Liver (tissue), 9 donors: ENCODE data around the gene OST4. TPM values are rescaled to one million over a fixed set of nuclear protein-coding genes. Genes with fewer than 3 reads are reported as not detected.

Source experiments
- DNase-seq: peaks from one replicate; pipeline ENCODE4 v3.0.0-alpha.2; 2017; ENCODE audit warnings: low spot score
- H3K27ac ChIP-seq, 2 donors: one replicate each; pipeline ENCODE4 v1.7.0; 2013; ENCODE audit warnings: inconsistent platforms in 2 of 2, low read length in 2 of 2, control low read depth in 1 of 2, low read depth in 1 of 2, mild to moderate bottlenecking in 1 of 2
- H3K27me3 ChIP-seq, 4 donors: one replicate each; pipeline versions ENCODE4 v1.6.1 to v1.7.0; 2013; ENCODE audit warnings: low read length in 3 of 4, inconsistent platforms in 1 of 4, mild to moderate bottlenecking in 1 of 4, moderate library complexity in 1 of 4; ENCODE audit not compliant: control insufficient read depth in 4 of 4, insufficient read depth in 4 of 4
- H3K36me3 ChIP-seq, 4 donors: one replicate each; pipeline versions ENCODE4 v1.6.1 to v1.7.0; 2013; ENCODE audit warnings: low read length in 3 of 4, mild to moderate bottlenecking in 3 of 4, low read depth in 1 of 4, moderate library complexity in 1 of 4; ENCODE audit not compliant: control insufficient read depth in 4 of 4, insufficient read depth in 3 of 4
- H3K4me1 ChIP-seq, 4 donors: one replicate each; pipeline versions ENCODE4 v1.6.1 to v1.7.0; 2013; ENCODE audit warnings: low read length in 3 of 4, mild to moderate bottlenecking in 3 of 4, moderate library complexity in 1 of 4; ENCODE audit not compliant: control insufficient read depth in 4 of 4, insufficient read depth in 4 of 4
- H3K4me3 ChIP-seq, 3 donors: one replicate each; pipeline versions ENCODE4 v1.6.1 to v1.7.0; 2013; ENCODE audit warnings: low read length in 3 of 3, control low read depth in 1 of 3, low read depth in 1 of 3, mild to moderate bottlenecking in 1 of 3
- H3K9ac ChIP-seq, 2 donors: one replicate each; pipeline ENCODE4 v1.7.0; 2013; ENCODE audit warnings: low read length in 2 of 2, mild to moderate bottlenecking in 2 of 2, moderate library complexity in 2 of 2, control low read depth in 1 of 2, low read depth in 1 of 2
- H3K9me3 ChIP-seq, 4 donors: one replicate each; pipeline versions ENCODE4 v1.6.1 to v1.7.0; 2013; ENCODE audit warnings: low read length in 3 of 4; ENCODE audit not compliant: control insufficient read depth in 4 of 4
- ATF3 ChIP-seq: IDR thresholded peaks from 2 replicates; pipeline ENCODE4 v1.6.1; 2016; ENCODE audit warnings: antibody characterized with exemption
- EGR1 ChIP-seq, 2 donors: IDR thresholded peaks; 2 replicates each; pipeline ENCODE4 v1.6.1; 2016 to 2018; ENCODE audit warnings: antibody characterized with exemption in 2 of 2, low read depth in 2 of 2
- FOXA1 ChIP-seq: IDR thresholded peaks from 2 replicates; pipeline ENCODE4 v1.6.1; 2016; ENCODE audit warnings: antibody characterized with exemption
- FOXA2 ChIP-seq: IDR thresholded peaks from 2 replicates; pipeline ENCODE4 v1.6.1; 2016; ENCODE audit warnings: antibody characterized with exemption
- GABPA ChIP-seq, 2 donors: IDR thresholded peaks in 1 of 2; conservative IDR thresholded peaks in 1 of 2; 2 replicates each; pipeline ENCODE4 v1.6.1; 2016; ENCODE audit warnings: antibody characterized with exemption in 2 of 2, mild to moderate bottlenecking in 1 of 2, moderate library complexity in 1 of 2
- HNF4A ChIP-seq, 2 donors: conservative IDR thresholded peaks; 2 replicates each; pipeline ENCODE4 v1.6.1; 2016; ENCODE audit warnings: antibody characterized with exemption in 2 of 2, mild to moderate bottlenecking in 2 of 2
- HNF4G ChIP-seq: IDR thresholded peaks from 2 replicates; pipeline ENCODE4 v1.6.1; 2016; ENCODE audit warnings: antibody characterized with exemption
- JUND ChIP-seq, 2 donors: IDR thresholded peaks; 2 replicates each; pipeline ENCODE4 v1.6.1; 2016; ENCODE audit warnings: antibody characterized with exemption in 2 of 2
- RAD21 ChIP-seq, 2 donors: IDR thresholded peaks; 2 replicates each; pipeline ENCODE4 v1.6.1; 2016; ENCODE audit warnings: antibody characterized with exemption in 2 of 2, mild to moderate bottlenecking in 2 of 2
- RXRA ChIP-seq, 2 donors: IDR thresholded peaks; 2 replicates each; pipeline ENCODE4 v1.6.1; 2017 to 2018; ENCODE audit warnings: antibody characterized with exemption in 2 of 2, mild to moderate bottlenecking in 1 of 2
- SP1 ChIP-seq: IDR thresholded peaks from 2 replicates; pipeline ENCODE4 v1.6.1; 2018; ENCODE audit warnings: antibody characterized with exemption, mild to moderate bottlenecking
- TAF1 ChIP-seq: conservative IDR thresholded peaks from 2 replicates; pipeline ENCODE4 v1.6.1; 2016; ENCODE audit warnings: antibody characterized with exemption, mild to moderate bottlenecking
- YY1 ChIP-seq: IDR thresholded peaks from 2 replicates; pipeline ENCODE4 v1.6.1; 2016; ENCODE audit warnings: antibody characterized with exemption, mild to moderate bottlenecking
- WGBS: extraction: QIAGEN DNeasy Blood & Tissue Kit; methylation state at CpG from one replicate; pipeline ENCODE4 v1.1.7; 2013; 5-methylcytosine and 5-hydroxymethylcytosine counted together
- polyA plus RNA-seq, 2 donors: library from polyadenylated mRNA; stranded (reverse) in 1 of 2; unstranded in 1 of 2; fragments of 200-250 nt in 1 of 2; fragments of >200 nt in 1 of 2; fragmentation: Nextera tagmentation in 1 of 2; extraction: Ambion mirVana in 1 of 2; gene quantifications; one replicate each; pipeline versions ENCODE4 v1.2.1 to v1.2.3, GENCODE V29; 2013 to 2015
- total RNA-seq, 2 donors: library from RNA; depleted of rRNA; stranded (reverse); fragments of >200 nt; gene quantifications; one replicate each; pipeline ENCODE4 v1.2.3, GENCODE V29; 2014
- TF ChIP-seq, protein P1 (sequence below): IDR thresholded peaks from 2 replicates; pipeline ENCODE4 v1.6.1; 2016; ENCODE audit warnings: antibody characterized with exemption, mild to moderate bottlenecking
- TF ChIP-seq, protein P2 (sequence below): IDR thresholded peaks from 2 replicates; pipeline ENCODE4 v1.6.1; 2016; ENCODE audit warnings: antibody characterized with exemption
- TF ChIP-seq, protein P3 (sequence below): IDR thresholded peaks from 2 replicates; pipeline ENCODE4 v1.6.1; 2016; ENCODE audit warnings: antibody characterized with exemption
- donor health status: healthy.
- donor health status: healthy.
- donor health status: healthy.
- donor health status: healthy.
- donor health status: healthy.

Gene OST4
- total and polyA plus RNA-seq, 4 donors = 94.8 to 377 (median 206) TPM

- TF ChIP-seq, protein P1, sequence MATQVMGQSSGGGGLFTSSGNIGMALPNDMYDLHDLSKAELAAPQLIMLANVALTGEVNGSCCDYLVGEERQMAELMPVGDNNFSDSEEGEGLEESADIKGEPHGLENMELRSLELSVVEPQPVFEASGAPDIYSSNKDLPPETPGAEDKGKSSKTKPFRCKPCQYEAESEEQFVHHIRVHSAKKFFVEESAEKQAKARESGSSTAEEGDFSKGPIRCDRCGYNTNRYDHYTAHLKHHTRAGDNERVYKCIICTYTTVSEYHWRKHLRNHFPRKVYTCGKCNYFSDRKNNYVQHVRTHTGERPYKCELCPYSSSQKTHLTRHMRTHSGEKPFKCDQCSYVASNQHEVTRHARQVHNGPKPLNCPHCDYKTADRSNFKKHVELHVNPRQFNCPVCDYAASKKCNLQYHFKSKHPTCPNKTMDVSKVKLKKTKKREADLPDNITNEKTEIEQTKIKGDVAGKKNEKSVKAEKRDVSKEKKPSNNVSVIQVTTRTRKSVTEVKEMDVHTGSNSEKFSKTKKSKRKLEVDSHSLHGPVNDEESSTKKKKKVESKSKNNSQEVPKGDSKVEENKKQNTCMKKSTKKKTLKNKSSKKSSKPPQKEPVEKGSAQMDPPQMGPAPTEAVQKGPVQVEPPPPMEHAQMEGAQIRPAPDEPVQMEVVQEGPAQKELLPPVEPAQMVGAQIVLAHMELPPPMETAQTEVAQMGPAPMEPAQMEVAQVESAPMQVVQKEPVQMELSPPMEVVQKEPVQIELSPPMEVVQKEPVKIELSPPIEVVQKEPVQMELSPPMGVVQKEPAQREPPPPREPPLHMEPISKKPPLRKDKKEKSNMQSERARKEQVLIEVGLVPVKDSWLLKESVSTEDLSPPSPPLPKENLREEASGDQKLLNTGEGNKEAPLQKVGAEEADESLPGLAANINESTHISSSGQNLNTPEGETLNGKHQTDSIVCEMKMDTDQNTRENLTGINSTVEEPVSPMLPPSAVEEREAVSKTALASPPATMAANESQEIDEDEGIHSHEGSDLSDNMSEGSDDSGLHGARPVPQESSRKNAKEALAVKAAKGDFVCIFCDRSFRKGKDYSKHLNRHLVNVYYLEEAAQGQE = no peak
- TF ChIP-seq EGR1 (IDR thresholded peaks at IDR 0.05; ENCODE audit: low read depth in 2 of 2) (no peak), ATF3 (no peak), TAF1 (no peak)
- TF ChIP-seq, protein P2, sequence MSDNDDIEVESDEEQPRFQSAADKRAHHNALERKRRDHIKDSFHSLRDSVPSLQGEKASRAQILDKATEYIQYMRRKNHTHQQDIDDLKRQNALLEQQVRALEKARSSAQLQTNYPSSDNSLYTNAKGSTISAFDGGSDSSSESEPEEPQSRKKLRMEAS = no peak
- Histone ChIP-seq H3K27ac (no peak overlapping the region), H3K4me3 (no peak overlapping the region), H3K27me3 (no peaks in the 10 kb centered on the region), H3K9me3 (no peaks in the 10 kb centered on the region), H3K9ac (no peak overlapping the region), H3K4me1 (peaks cover 6 to 24% (median 14%) of the 10 kb centered on the region in 4 donors), H3K36me3 (peaks cover 0 to 18% (median 16%) of the 10 kb centered on the region in 4 donors)
- DNase-seq = no peak
- WGBS = 87% methylated on average over 11 of the region's 11 CpGs
Measured at GRCh38 chr2:27053321-27053720, 18.1 kb downstream of the OST4 start.

DNA sequence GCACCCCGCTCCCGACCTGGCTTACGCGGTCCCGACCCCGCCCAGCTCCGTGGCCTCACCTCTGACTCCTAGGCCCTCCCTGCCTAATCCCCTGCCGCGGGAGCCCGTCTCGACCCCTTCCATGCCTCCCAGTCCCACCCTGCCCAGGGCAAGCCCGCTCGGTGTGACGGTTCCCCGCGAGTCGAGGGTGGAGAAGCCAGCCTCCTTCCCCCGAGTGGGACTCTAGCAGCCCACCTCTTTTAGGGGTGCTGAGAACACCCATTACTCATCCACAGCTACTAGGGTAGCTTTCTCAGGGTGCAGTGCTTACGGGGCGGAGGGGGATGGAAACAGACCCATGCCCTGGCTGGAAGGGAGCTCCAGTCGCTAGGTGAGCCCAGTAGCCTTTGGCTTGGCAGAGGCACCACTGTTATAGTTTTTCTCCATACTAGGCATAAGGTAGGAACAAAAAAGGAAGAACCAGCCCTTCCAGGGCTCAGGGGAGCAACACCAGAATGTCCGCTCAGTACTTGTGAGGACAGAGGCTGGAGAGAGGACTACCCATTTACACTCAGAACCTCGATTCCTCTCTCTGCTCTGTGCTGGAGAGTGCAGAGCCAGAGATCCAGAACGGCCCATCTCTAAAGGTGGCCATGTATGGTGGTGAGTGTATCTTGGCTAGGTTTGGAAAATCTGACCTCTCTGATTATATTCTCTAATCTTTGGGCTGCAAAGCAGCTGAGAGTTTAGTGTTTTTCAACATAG is 19.4 kb downstream of the OST4 start:
- H3K9ac ChIP-seq = no peak overlapping the region
- 7% methylated on average over 24 of the region's 24 CpGs for WGBS
- H3K27me3 ChIP-seq = no peaks in the 10 kb centered on the region
- peaks cover 6 to 24% (median 14%) of the 10 kb centered on the region in 4 donors for H3K4me1 ChIP-seq
- no peak for DNase-seq
- H3K27ac ChIP-seq = peak overlapping the region in 1 of 2 donors; percentile 77
- peaks cover 0 to 18% (median 16%) of the 10 kb centered on the region in 4 donors for H3K36me3 ChIP-seq
- TF ChIP-seq, protein P1 = no peak
- TF ChIP-seq FOXA2 (no peak), YY1 (no peak), EGR1 (IDR thresholded peaks at IDR 0.05; ENCODE audit: low read depth in 2 of 2) (no peak), ATF3 (no peak), GABPA (IDR thresholded peaks at IDR 0.05 in 1 of 2, conservative IDR thresholded peaks at IDR 0.05 in 1 of 2) (no peak), RXRA (IDR thresholded peaks at IDR 0.05) (no peak), FOXA1 (no peak), JUND (IDR thresholded peaks at IDR 0.05) (no peak), TAF1 (no peak), HNF4A (conservative IDR thresholded peaks at IDR 0.05) (no peak), RAD21 (IDR thresholded peaks at IDR 0.05) (no peak), HNF4G (no peak), SP1 (no peak)
- TF ChIP-seq, protein P3, sequence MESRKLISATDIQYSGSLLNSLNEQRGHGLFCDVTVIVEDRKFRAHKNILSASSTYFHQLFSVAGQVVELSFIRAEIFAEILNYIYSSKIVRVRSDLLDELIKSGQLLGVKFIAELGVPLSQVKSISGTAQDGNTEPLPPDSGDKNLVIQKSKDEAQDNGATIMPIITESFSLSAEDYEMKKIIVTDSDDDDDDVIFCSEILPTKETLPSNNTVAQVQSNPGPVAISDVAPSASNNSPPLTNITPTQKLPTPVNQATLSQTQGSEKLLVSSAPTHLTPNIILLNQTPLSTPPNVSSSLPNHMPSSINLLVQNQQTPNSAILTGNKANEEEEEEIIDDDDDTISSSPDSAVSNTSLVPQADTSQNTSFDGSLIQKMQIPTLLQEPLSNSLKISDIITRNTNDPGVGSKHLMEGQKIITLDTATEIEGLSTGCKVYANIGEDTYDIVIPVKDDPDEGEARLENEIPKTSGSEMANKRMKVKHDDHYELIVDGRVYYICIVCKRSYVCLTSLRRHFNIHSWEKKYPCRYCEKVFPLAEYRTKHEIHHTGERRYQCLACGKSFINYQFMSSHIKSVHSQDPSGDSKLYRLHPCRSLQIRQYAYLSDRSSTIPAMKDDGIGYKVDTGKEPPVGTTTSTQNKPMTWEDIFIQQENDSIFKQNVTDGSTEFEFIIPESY = no peak
- TF ChIP-seq, protein P2 = no peak
- H3K4me3 ChIP-seq = peak overlapping the region; percentile 72 to 84 (median 83)
- H3K9me3 ChIP-seq = no peaks in the 10 kb centered on the region
